MM.1S (cell line): ENCODE data around the gene UBASH3A.

Source experiments
- DNase-seq: peaks from one replicate; pipeline ENCODE4 v3.0.0-alpha.2; 2015
- H2AFZ ChIP-seq: fragments of 300-600 bp; sonication (generic); 2 replicates; pipeline ENCODE4 v1.6.0; 2016; ENCODE audit warnings: antibody characterized with exemption, low read length
- H3F3A ChIP-seq: fragments of 300-600 bp; sonication (generic); 2 replicates; pipeline ENCODE4 v1.6.1; 2016; ENCODE audit warnings: mild to moderate bottlenecking, antibody characterized with exemption, low read length, moderate library complexity, mixed read lengths; ENCODE audit not compliant: insufficient read depth
- H3K27ac ChIP-seq: fragments of 300-600 bp; sonication (generic); 2 replicates; pipeline ENCODE4 v1.5.1; 2016; ENCODE audit warnings: mild to moderate bottlenecking, low read length
- H3K27me3 ChIP-seq: fragments of 300-600 bp; sonication (generic); replicated peaks from 2 replicates; pipeline ENCODE4 v1.6.0; 2016; ENCODE audit warnings: low read length; ENCODE audit not compliant: insufficient read depth
- H3K36me3 ChIP-seq: fragments of 300-600 bp; sonication (generic); replicated peaks from 2 replicates; pipeline ENCODE4 v1.6.1; 2016; ENCODE audit warnings: mild to moderate bottlenecking, low read length, mixed read lengths; ENCODE audit not compliant: insufficient read depth
- H3K4me1 ChIP-seq: fragments of 300-600 bp; sonication (generic); 2 replicates; pipeline ENCODE4 v1.6.1; 2016; ENCODE audit warnings: low read length, mixed read lengths
- H3K4me2 ChIP-seq: fragments of 300-600 bp; sonication (generic); 2 replicates; pipeline ENCODE4 v1.6.0; 2016; ENCODE audit warnings: low read depth, low read length
- H3K4me3 ChIP-seq: fragments of 300-600 bp; sonication (generic); 2 replicates; pipeline ENCODE4 v1.5.1; 2016; ENCODE audit warnings: low read length, mixed read lengths
- H3K79me2 ChIP-seq: fragments of 300-600 bp; sonication (generic); 2 replicates; pipeline ENCODE4 v1.6.1; 2016; ENCODE audit warnings: mixed run types, low read length, mixed read lengths
- H3K9ac ChIP-seq: fragments of 300-600 bp; sonication (generic); 2 replicates; pipeline ENCODE4 v1.6.1; 2016; ENCODE audit warnings: low read length, mixed read lengths
- H3K9me2 ChIP-seq: fragments of 300-600 bp; sonication (generic); replicated peaks from 2 replicates; pipeline ENCODE4 v1.6.1; 2016; ENCODE audit warnings: mild to moderate bottlenecking, low read length, mixed read lengths; ENCODE audit not compliant: insufficient read depth
- H3K9me3 ChIP-seq: fragments of 300-600 bp; sonication (generic); replicated peaks from 2 replicates; pipeline ENCODE4 v1.6.1; 2016; ENCODE audit warnings: mild to moderate bottlenecking, low read length, mixed read lengths; ENCODE audit not compliant: insufficient read depth
- H4K20me1 ChIP-seq: fragments of 300-600 bp; sonication (generic); 2 replicates; pipeline ENCODE4 v1.6.1; 2016; ENCODE audit warnings: mild to moderate bottlenecking, low read length, moderate library complexity, mixed read lengths; ENCODE audit not compliant: insufficient read depth
- EZH2 ChIP-seq: fragments of 300-600 bp; sonication (generic); optimal IDR thresholded peaks from 2 replicates; pipeline ENCODE3; 2017; ENCODE audit warnings: low read depth, mild to moderate bottlenecking, antibody characterized with exemption, low read length, mixed read lengths
- EZH2phosphoT487 ChIP-seq: fragments of 300-600 bp; sonication (generic); IDR thresholded peaks from 2 replicates; pipeline ENCODE4 v1.6.1; 2018; ENCODE audit warnings: antibody characterized with exemption, low read length
- TF ChIP-seq, protein P1 (sequence below): fragments of 300-600 bp; sonication (generic); IDR thresholded peaks from 2 replicates; pipeline ENCODE4 v1.5.1; 2016; ENCODE audit warnings: antibody characterized with exemption, low read length, mixed read lengths

The UBASH3A gene

GRCh38 chr21:42423685-42424084, 20.0 kb downstream of the UBASH3A start:
- Histone ChIP-seq H3K9me2 (no peaks in the 10 kb centered on the region), H3K4me3 (no peak overlapping the region), H4K20me1 (no peaks in the 10 kb centered on the region), H3K36me3 (no peaks in the 10 kb centered on the region), H3K79me2 (no peaks in the 10 kb centered on the region), H3K27ac (no peak overlapping the region), H3K9ac (no peak overlapping the region), H3K9me3 (no peaks in the 10 kb centered on the region), H3K4me1 (no peaks in the 10 kb centered on the region), H3K27me3 (peaks cover 100% of the 10 kb centered on the region), H3K4me2 (no peak overlapping the region), H3F3A (no peaks in the 10 kb centered on the region), H2AFZ (no peak overlapping the region)
- no peak for TF ChIP-seq EZH2phosphoT487
- TF ChIP-seq, protein P1, sequence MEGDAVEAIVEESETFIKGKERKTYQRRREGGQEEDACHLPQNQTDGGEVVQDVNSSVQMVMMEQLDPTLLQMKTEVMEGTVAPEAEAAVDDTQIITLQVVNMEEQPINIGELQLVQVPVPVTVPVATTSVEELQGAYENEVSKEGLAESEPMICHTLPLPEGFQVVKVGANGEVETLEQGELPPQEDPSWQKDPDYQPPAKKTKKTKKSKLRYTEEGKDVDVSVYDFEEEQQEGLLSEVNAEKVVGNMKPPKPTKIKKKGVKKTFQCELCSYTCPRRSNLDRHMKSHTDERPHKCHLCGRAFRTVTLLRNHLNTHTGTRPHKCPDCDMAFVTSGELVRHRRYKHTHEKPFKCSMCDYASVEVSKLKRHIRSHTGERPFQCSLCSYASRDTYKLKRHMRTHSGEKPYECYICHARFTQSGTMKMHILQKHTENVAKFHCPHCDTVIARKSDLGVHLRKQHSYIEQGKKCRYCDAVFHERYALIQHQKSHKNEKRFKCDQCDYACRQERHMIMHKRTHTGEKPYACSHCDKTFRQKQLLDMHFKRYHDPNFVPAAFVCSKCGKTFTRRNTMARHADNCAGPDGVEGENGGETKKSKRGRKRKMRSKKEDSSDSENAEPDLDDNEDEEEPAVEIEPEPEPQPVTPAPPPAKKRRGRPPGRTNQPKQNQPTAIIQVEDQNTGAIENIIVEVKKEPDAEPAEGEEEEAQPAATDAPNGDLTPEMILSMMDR = no peak
- TF ChIP-seq EZH2 = no peak
- no peak for DNase-seq

GRCh38 chr21:42424914-42425541, 21.3 kb downstream of the UBASH3A start:
- Histone ChIP-seq H3K9me2 (no peaks in the 10 kb centered on the region), H3K79me2 (no peaks in the 10 kb centered on the region), H3K9me3 (no peaks in the 10 kb centered on the region), H3K4me3 (no peak overlapping the region), H3K27me3 (peaks cover 100% of the 10 kb centered on the region), H2AFZ (no peak overlapping the region), H3K9ac (no peak overlapping the region), H3K27ac (no peak overlapping the region), H3K4me2 (no peak overlapping the region), H3K36me3 (no peaks in the 10 kb centered on the region), H4K20me1 (no peaks in the 10 kb centered on the region), H3F3A (no peaks in the 10 kb centered on the region), H3K4me1 (no peaks in the 10 kb centered on the region)
- DNase-seq = peak; percentile 32
- TF ChIP-seq, protein P1 = no peak
- TF ChIP-seq EZH2phosphoT487 (no peak), EZH2 (no peak)

GRCh38 chr21:42425591-42425990, 21.9 kb downstream of the UBASH3A start:
- H3K9me3 ChIP-seq = no peaks in the 10 kb centered on the region
- H2AFZ ChIP-seq = no peak overlapping the region
- no peaks in the 10 kb centered on the region for H3K9me2 ChIP-seq
- H3K4me3 ChIP-seq = no peak overlapping the region
- H3F3A ChIP-seq = no peaks in the 10 kb centered on the region
- no peak for TF ChIP-seq EZH2
- TF ChIP-seq, protein P1 = no peak
- TF ChIP-seq EZH2phosphoT487 = no peak
- H3K9ac ChIP-seq = no peak overlapping the region
- H3K27me3 ChIP-seq = peaks cover 100% of the 10 kb centered on the region
- H4K20me1 ChIP-seq = no peaks in the 10 kb centered on the region
- H3K4me2 ChIP-seq = no peak overlapping the region
- H3K27ac ChIP-seq = no peak overlapping the region
- no peaks in the 10 kb centered on the region for H3K4me1 ChIP-seq
- H3K36me3 ChIP-seq = no peaks in the 10 kb centered on the region
- no peaks in the 10 kb centered on the region for H3K79me2 ChIP-seq
- no peak for DNase-seq
